H1 (cell line): ENCODE measurements around the gene APOL1. TPM values are rescaled to one million over a fixed set of nuclear protein-coding genes. Genes with fewer than 3 reads are reported as not detected.
A peak's percentile ranks its signal among the peaks of the same experiment; 100 is the strongest.

ENCODE experiments used
- POLR2AphosphoS5 ChIP-seq: IDR thresholded peaks from 2 replicates; pipeline ENCODE4 v1.6.1; 2011; ENCODE audit warnings: low read depth, low read length
- polyA plus RNA-seq, 7 experiments: library from polyadenylated mRNA; depleted of rRNA in 3 of 7; stranded (reverse) in 5 of 7; unstranded in 2 of 7; fragments of >200 nt in 5 of 7; fragments of 200-250 nt in 2 of 7; gene quantifications; 1 replicate in 5 of 7; 2 replicates in 1 of 7; 4 replicates in 1 of 7; pipeline versions ENCODE4 v1.2.1 to v1.2.3, GENCODE V29; 2011 to 2013; ENCODE audit warnings: missing spikeins in 2 of 7, mixed read lengths in 2 of 7
- total RNA-seq: library from RNA; stranded (reverse); fragmentation: NEBNext Ultra II Directional; extraction: Animal tissue kit (Norgen Biotek cat#: 25700); gene quantifications from 2 replicates; pipeline ENCODE4 v1.2.1, GENCODE V29; 2021
- TF ChIP-seq, protein P1 (sequence below): fragments of 300-600 bp; sonication (generic); IDR thresholded peaks from 2 replicates; pipeline ENCODE4 v1.7.1; 2012; ENCODE audit warnings: low read length, moderate library complexity, mild to moderate bottlenecking, inconsistent platforms; ENCODE audit not compliant: insufficient replicate concordance

APOL1 gene
- total and polyA plus RNA-seq, 2 of the 8 experiments (the other 6 are each of a cell fraction or from before 2014, with no cell fraction given) = not detected

DNA sequence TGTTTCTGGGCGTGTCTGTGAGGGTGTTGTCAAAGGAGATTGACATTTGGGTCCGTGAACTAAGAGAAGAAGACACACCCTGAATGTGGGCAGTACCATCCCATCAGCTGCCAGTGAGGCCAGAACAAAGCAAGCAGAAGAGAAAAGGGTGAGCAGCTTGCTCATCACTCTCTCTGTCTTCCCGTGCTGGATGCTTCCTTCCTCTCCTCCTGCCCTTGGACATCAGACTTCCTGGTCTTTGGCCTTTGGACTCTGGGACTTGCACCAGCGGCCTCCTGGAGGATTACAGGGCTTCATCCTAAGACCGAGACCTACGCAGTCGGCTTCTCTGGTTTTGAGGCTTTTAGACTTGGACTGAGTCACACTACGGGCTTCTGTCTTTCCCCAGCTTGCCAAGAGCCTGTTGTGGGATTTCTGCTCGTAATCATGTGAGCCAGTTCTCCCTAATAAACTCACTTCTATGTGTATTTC, 32.4 kb upstream of the APOL1 start (continued):
- TF ChIP-seq, protein P1, sequence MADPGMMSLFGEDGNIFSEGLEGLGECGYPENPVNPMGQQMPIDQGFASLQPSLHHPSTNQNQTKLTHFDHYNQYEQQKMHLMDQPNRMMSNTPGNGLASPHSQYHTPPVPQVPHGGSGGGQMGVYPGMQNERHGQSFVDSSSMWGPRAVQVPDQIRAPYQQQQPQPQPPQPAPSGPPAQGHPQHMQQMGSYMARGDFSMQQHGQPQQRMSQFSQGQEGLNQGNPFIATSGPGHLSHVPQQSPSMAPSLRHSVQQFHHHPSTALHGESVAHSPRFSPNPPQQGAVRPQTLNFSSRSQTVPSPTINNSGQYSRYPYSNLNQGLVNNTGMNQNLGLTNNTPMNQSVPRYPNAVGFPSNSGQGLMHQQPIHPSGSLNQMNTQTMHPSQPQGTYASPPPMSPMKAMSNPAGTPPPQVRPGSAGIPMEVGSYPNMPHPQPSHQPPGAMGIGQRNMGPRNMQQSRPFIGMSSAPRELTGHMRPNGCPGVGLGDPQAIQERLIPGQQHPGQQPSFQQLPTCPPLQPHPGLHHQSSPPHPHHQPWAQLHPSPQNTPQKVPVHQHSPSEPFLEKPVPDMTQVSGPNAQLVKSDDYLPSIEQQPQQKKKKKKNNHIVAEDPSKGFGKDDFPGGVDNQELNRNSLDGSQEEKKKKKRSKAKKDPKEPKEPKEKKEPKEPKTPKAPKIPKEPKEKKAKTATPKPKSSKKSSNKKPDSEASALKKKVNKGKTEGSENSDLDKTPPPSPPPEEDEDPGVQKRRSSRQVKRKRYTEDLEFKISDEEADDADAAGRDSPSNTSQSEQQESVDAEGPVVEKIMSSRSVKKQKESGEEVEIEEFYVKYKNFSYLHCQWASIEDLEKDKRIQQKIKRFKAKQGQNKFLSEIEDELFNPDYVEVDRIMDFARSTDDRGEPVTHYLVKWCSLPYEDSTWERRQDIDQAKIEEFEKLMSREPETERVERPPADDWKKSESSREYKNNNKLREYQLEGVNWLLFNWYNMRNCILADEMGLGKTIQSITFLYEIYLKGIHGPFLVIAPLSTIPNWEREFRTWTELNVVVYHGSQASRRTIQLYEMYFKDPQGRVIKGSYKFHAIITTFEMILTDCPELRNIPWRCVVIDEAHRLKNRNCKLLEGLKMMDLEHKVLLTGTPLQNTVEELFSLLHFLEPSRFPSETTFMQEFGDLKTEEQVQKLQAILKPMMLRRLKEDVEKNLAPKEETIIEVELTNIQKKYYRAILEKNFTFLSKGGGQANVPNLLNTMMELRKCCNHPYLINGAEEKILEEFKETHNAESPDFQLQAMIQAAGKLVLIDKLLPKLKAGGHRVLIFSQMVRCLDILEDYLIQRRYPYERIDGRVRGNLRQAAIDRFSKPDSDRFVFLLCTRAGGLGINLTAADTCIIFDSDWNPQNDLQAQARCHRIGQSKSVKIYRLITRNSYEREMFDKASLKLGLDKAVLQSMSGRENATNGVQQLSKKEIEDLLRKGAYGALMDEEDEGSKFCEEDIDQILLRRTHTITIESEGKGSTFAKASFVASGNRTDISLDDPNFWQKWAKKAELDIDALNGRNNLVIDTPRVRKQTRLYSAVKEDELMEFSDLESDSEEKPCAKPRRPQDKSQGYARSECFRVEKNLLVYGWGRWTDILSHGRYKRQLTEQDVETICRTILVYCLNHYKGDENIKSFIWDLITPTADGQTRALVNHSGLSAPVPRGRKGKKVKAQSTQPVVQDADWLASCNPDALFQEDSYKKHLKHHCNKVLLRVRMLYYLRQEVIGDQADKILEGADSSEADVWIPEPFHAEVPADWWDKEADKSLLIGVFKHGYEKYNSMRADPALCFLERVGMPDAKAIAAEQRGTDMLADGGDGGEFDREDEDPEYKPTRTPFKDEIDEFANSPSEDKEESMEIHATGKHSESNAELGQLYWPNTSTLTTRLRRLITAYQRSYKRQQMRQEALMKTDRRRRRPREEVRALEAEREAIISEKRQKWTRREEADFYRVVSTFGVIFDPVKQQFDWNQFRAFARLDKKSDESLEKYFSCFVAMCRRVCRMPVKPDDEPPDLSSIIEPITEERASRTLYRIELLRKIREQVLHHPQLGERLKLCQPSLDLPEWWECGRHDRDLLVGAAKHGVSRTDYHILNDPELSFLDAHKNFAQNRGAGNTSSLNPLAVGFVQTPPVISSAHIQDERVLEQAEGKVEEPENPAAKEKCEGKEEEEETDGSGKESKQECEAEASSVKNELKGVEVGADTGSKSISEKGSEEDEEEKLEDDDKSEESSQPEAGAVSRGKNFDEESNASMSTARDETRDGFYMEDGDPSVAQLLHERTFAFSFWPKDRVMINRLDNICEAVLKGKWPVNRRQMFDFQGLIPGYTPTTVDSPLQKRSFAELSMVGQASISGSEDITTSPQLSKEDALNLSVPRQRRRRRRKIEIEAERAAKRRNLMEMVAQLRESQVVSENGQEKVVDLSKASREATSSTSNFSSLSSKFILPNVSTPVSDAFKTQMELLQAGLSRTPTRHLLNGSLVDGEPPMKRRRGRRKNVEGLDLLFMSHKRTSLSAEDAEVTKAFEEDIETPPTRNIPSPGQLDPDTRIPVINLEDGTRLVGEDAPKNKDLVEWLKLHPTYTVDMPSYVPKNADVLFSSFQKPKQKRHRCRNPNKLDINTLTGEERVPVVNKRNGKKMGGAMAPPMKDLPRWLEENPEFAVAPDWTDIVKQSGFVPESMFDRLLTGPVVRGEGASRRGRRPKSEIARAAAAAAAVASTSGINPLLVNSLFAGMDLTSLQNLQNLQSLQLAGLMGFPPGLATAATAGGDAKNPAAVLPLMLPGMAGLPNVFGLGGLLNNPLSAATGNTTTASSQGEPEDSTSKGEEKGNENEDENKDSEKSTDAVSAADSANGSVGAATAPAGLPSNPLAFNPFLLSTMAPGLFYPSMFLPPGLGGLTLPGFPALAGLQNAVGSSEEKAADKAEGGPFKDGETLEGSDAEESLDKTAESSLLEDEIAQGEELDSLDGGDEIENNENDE = no peak
- 0 out of 2 replicates have a peak, but pooled peaks have one; percentile 38 for TF ChIP-seq POLR2AphosphoS5
